ENCODE data around the gene MAP3K14.

DNA sequence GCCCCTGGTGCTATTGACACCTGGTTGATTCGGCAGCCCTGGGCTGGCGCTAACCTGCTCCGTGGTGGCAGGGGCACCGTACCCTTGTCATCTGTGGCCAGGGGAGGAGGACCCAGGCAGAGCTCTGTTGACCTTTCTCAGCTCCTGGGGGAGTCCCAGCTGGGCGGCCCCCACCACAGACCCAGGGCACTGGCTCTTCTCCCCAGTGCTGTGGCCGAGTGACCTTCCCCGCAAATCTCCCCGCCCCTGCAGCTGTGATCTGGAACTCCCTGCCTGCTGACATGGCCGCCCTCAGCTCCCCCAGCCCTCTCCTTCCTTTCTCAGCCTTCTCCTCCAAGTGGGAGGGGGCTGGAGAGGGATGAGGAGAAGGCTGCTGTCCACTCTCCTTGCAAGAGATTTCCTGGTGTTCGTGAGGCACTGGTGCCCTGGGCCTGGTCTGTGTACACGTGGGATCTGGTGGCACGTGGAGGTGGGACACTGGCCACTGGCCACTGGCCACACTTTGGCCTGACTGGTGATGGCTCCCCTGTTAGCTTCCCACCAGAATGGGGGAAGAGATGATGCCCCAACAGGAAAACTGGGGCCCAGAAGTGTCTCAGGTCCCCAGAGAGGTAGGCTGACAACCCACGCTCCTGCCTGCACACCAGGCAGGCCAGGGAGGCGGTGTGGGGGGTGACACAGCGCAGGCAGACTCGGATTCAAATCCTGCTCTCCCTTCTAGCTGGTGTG, 87.0 kb downstream of the MAP3K14 start:
- TF ChIP-seq, protein P1, sequence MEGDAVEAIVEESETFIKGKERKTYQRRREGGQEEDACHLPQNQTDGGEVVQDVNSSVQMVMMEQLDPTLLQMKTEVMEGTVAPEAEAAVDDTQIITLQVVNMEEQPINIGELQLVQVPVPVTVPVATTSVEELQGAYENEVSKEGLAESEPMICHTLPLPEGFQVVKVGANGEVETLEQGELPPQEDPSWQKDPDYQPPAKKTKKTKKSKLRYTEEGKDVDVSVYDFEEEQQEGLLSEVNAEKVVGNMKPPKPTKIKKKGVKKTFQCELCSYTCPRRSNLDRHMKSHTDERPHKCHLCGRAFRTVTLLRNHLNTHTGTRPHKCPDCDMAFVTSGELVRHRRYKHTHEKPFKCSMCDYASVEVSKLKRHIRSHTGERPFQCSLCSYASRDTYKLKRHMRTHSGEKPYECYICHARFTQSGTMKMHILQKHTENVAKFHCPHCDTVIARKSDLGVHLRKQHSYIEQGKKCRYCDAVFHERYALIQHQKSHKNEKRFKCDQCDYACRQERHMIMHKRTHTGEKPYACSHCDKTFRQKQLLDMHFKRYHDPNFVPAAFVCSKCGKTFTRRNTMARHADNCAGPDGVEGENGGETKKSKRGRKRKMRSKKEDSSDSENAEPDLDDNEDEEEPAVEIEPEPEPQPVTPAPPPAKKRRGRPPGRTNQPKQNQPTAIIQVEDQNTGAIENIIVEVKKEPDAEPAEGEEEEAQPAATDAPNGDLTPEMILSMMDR (conservative IDR thresholded peaks at IDR 0.05; ENCODE audit: low read depth, low read length) = no peak
- no peak for TF ChIP-seq RCOR1 (IDR thresholded peaks at IDR 0.05; ENCODE audit: insufficient replicate concordance, low read length)
- TF ChIP-seq BHLHE40 (IDR thresholded peaks at IDR 0.05; ENCODE audit: low read depth, low read length) = no peak
- TF ChIP-seq, protein P2, sequence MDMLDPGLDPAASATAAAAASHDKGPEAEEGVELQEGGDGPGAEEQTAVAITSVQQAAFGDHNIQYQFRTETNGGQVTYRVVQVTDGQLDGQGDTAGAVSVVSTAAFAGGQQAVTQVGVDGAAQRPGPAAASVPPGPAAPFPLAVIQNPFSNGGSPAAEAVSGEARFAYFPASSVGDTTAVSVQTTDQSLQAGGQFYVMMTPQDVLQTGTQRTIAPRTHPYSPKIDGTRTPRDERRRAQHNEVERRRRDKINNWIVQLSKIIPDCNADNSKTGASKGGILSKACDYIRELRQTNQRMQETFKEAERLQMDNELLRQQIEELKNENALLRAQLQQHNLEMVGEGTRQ (IDR thresholded peaks at IDR 0.05; ENCODE audit: low read depth, low read length) = no peak
- TF ChIP-seq POLR2A (IDR thresholded peaks at IDR 0.05; ENCODE audit: low read depth, low read length) = no peak
- TF ChIP-seq CEBPB (IDR thresholded peaks at IDR 0.05; ENCODE audit: low read depth, low read length) = no peak
- no peak for TF ChIP-seq RFX5 (IDR thresholded peaks at IDR 0.05; ENCODE audit: low read depth, low read length)
